Mesenchymal stem cell (in vitro differentiated cells and primary cell): ENCODE measurements around the gene FAF1.
A peak's percentile ranks its signal among the peaks of the same experiment; 100 is the strongest.
"Not testable (repeated sequence)": the region's sequence is repeated elsewhere in the genome, so short reads cannot be mapped to it uniquely, and the experiment has no call there.

Source experiments
- DNase-seq: peaks from one replicate; pipeline ENCODE4 v3.0.0-alpha.2; 2013
- H2AFZ ChIP-seq: one replicate; pipeline ENCODE4 v1.6.1; 2013; ENCODE audit warnings: low read depth, mild to moderate bottlenecking, control low read depth, inconsistent platforms, low read length, moderate library complexity
- H2AK5ac ChIP-seq: 2 replicates; pipeline ENCODE4 v1.6.1; 2013; ENCODE audit warnings: low read length, moderate library complexity, mild to moderate bottlenecking, inconsistent platforms; ENCODE audit not compliant: severe bottlenecking
- H2BK120ac ChIP-seq: one replicate; pipeline ENCODE4 v1.6.1; 2013; ENCODE audit warnings: low read depth, mild to moderate bottlenecking, inconsistent platforms, low read length, moderate library complexity
- H2BK12ac ChIP-seq, 2 experiments: one replicate each; pipeline ENCODE4 v1.6.1; 2013; ENCODE audit warnings: inconsistent platforms in 2 of 2, low read length in 2 of 2, mild to moderate bottlenecking in 2 of 2, moderate library complexity in 2 of 2, control low read depth in 1 of 2
- H2BK15ac ChIP-seq: one replicate; pipeline ENCODE4 v1.6.1; 2013; ENCODE audit warnings: mild to moderate bottlenecking, low read depth, inconsistent platforms; ENCODE audit not compliant: poor library complexity, severe bottlenecking
- H2BK5ac ChIP-seq: 2 replicates; pipeline ENCODE4 v1.6.1; 2013; ENCODE audit warnings: low read depth, mild to moderate bottlenecking, low read length, control low read depth, inconsistent platforms; ENCODE audit not compliant: poor library complexity, severe bottlenecking
- H3K14ac ChIP-seq, 2 experiments: one replicate each; pipeline ENCODE4 v1.6.1; 2013; ENCODE audit warnings: inconsistent platforms in 2 of 2, low read length in 2 of 2, control low read depth in 1 of 2, mild to moderate bottlenecking in 1 of 2, moderate library complexity in 1 of 2
- H3K18ac ChIP-seq, 2 experiments: one replicate each; pipeline ENCODE4 v1.6.1; 2013; ENCODE audit warnings: inconsistent platforms in 2 of 2, low read length in 2 of 2, control low read depth in 1 of 2, low read depth in 1 of 2, mild to moderate bottlenecking in 1 of 2
- H3K23ac ChIP-seq, 2 experiments: one replicate each; pipeline ENCODE4 v1.6.1; 2013; ENCODE audit warnings: inconsistent platforms in 2 of 2, low read length in 2 of 2, mild to moderate bottlenecking in 2 of 2, moderate library complexity in 2 of 2, control low read depth in 1 of 2
- H3K27ac ChIP-seq: 2 replicates; pipeline ENCODE4 v1.5.1; 2013; ENCODE audit warnings: mild to moderate bottlenecking, moderate library complexity, low read length, control low read depth, inconsistent platforms; ENCODE audit not compliant: poor library complexity, severe bottlenecking
- H3K27me3 ChIP-seq, 2 experiments: 2 replicates each; pipeline versions ENCODE4 v1.6.1 to v1.7.0; 2013; ENCODE audit warnings: low read length in 2 of 2, mild to moderate bottlenecking in 2 of 2, moderate library complexity in 2 of 2, control low read depth in 1 of 2, inconsistent platforms in 1 of 2; ENCODE audit not compliant: control insufficient read depth in 1 of 2, insufficient read depth in 1 of 2
- H3K36me3 ChIP-seq, 2 experiments: 2 replicates each; pipeline versions ENCODE4 v1.6.1 to v1.7.0; 2013; ENCODE audit warnings: low read length in 2 of 2, control low read depth in 1 of 2, inconsistent platforms in 1 of 2, low read depth in 1 of 2, mild to moderate bottlenecking in 1 of 2; ENCODE audit not compliant: insufficient read depth in 2 of 2, control insufficient read depth in 1 of 2
- H3K4ac ChIP-seq, 2 experiments: one replicate each; pipeline ENCODE4 v1.6.1; 2013; ENCODE audit warnings: inconsistent platforms in 2 of 2, low read length in 2 of 2, mild to moderate bottlenecking in 2 of 2, moderate library complexity in 2 of 2, control low read depth in 1 of 2, low read depth in 1 of 2
- H3K4me1 ChIP-seq: 2 replicates; pipeline ENCODE4 v1.6.1; 2013; ENCODE audit warnings: low read depth, low read length, control low read depth; ENCODE audit not compliant: control insufficient read depth, insufficient read depth
- H3K4me2 ChIP-seq: 2 replicates; pipeline ENCODE4 v1.6.1; 2013; ENCODE audit warnings: low read length, mild to moderate bottlenecking, inconsistent platforms; ENCODE audit not compliant: poor library complexity, severe bottlenecking
- H3K4me3 ChIP-seq, 2 experiments: 2 replicates each; pipeline versions ENCODE4 v1.5.1 to v1.7.0; 2013; ENCODE audit warnings: low read length in 2 of 2, mild to moderate bottlenecking in 2 of 2, control low read depth in 1 of 2, low read depth in 1 of 2; ENCODE audit not compliant: insufficient read depth in 1 of 2
- H3K79me1 ChIP-seq: replicated peaks from 2 replicates; pipeline ENCODE4 v1.6.1; 2013; ENCODE audit warnings: mild to moderate bottlenecking, control low read depth, low read length, inconsistent platforms; ENCODE audit not compliant: poor library complexity, severe bottlenecking
- H3K9ac ChIP-seq: 2 replicates; pipeline ENCODE4 v1.7.0; 2013; ENCODE audit warnings: mild to moderate bottlenecking, low read length, moderate library complexity
- H3K9me3 ChIP-seq: 2 replicates; pipeline ENCODE4 v1.7.0; 2013; ENCODE audit warnings: mild to moderate bottlenecking, low read length; ENCODE audit not compliant: control insufficient read depth
- H4K8ac ChIP-seq: one replicate; pipeline ENCODE4 v1.6.1; 2013; ENCODE audit warnings: inconsistent platforms, mild to moderate bottlenecking, low read length, moderate library complexity
- H4K91ac ChIP-seq: one replicate; pipeline ENCODE4 v1.6.1; 2013; ENCODE audit warnings: mild to moderate bottlenecking, low read length, inconsistent platforms
- WGBS: methylation state at CpG from one replicate; pipeline ENCODE4 v1.1.7; 2013; ENCODE audit warnings: mixed read lengths; 5-methylcytosine and 5-hydroxymethylcytosine counted together

The FAF1 gene

DNA sequence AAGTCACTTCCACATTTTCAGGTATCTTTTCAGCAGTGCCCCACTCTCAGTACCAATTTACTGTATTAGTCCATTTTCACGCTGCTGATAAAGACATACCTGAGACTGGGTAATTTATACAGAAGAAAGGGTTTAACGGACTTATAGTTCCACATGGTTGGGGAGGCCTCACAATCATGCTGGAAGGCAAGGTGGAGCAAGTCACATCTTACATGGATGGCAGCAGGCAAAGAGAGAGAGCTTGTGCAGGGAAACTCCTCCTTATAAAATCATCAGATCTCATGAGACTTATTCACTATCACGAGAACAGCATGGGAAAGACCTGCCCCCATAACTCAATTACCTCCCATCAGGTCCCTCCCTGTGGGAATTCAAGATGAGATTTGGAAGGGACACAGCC is 203.5 kb downstream of the FAF1 start:
- not testable (repeated sequence) for H3K4ac ChIP-seq, H4K91ac ChIP-seq, H3K9ac ChIP-seq, H2BK5ac ChIP-seq, H3K23ac ChIP-seq, H3K4me1 ChIP-seq, H2AK5ac ChIP-seq, H2BK15ac ChIP-seq, H2BK12ac ChIP-seq, H3K27me3 ChIP-seq, H3K4me3 ChIP-seq, H3K4me2 ChIP-seq, H3K36me3 ChIP-seq, H3K14ac ChIP-seq, H3K27ac ChIP-seq, H2BK120ac ChIP-seq, H4K8ac ChIP-seq, H3K9me3 ChIP-seq, H2AFZ ChIP-seq, H3K18ac ChIP-seq, DNase-seq
- WGBS = 97% methylated on average over 3 of the region's 3 CpGs
- H3K79me1 ChIP-seq = peaks cover 11% of the 10 kb centered on the region

DNA sequence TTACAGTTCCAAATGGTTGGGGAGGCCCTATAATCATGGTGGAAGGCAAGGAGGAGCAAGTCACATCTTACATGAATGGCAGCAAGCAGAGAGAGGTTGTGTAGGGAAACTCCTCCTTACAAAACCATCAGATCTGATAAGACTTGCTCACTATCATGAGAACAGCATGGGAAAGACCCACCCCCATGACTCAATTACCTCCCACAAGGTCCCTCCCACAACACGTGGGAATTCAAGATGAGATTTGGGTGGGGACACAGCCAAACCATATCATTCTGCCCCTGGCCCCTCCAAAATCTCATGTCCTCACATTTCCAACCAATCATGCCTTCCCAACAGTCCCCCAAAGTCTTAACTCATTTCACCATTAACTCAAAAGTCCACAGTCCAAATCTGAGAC is 205.3 kb downstream of the FAF1 start:
- H3K4ac ChIP-seq, H2BK5ac ChIP-seq, H3K27ac ChIP-seq, H3K27me3 ChIP-seq, H2BK15ac ChIP-seq, H2AK5ac ChIP-seq, H2BK12ac ChIP-seq, H3K36me3 ChIP-seq, H3K4me3 ChIP-seq, H3K23ac ChIP-seq, H4K91ac ChIP-seq, H3K18ac ChIP-seq, H3K9me3 ChIP-seq, H3K4me2 ChIP-seq, H4K8ac ChIP-seq, H3K14ac ChIP-seq, H2AFZ ChIP-seq, DNase-seq, H3K9ac ChIP-seq, H3K4me1 ChIP-seq, H2BK120ac ChIP-seq: not testable (repeated sequence)
- 96% methylated on average over 1 of the region's 1 CpG for WGBS
- H3K79me1 ChIP-seq = peaks cover 12% of the 10 kb centered on the region

DNA sequence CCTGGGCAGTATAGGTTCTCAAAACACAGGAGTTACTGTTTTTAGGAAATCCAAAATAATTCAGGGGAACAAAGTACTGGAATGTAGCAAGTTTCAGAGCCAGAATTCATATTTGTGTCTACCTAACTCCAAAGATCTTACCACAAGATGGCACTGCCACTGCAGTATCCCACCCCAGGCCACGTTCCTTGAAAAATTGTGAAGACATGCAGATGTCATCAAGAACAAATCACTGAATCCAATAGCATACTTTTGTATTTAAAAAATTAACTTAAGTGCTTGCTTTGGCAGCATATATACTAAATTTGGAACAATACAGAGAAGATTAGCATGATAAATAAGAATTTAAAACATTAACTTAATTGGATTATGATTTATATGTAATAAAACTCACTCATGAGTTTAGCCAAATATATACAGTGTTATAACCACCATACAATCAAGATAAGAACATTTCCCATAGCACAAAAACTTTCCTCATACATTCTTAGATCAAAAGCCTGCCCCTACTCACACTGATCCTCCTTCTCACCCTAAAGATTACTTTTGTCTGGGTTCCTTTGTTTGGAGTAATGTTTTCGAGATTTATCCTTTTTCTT is 209.9 kb downstream of the FAF1 start:
- H3K18ac ChIP-seq = no peak overlapping the region
- H3K79me1 ChIP-seq = peaks cover 16% of the 10 kb centered on the region
- 0% methylated on average over 1 of the region's 2 CpGs for WGBS
- no peaks in the 10 kb centered on the region for H3K27me3 ChIP-seq
- H3K9me3 ChIP-seq = no peaks in the 10 kb centered on the region
- no peak overlapping the region for H2AK5ac ChIP-seq
- no peak overlapping the region for H2BK12ac ChIP-seq
- H3K9ac ChIP-seq = no peak overlapping the region
- H3K23ac ChIP-seq = no peak overlapping the region
- no peak overlapping the region for H3K4me2 ChIP-seq
- DNase-seq = peak; percentile 40
- no peak overlapping the region for H4K8ac ChIP-seq
- H3K14ac ChIP-seq = no peak overlapping the region
- H2BK120ac ChIP-seq = no peak overlapping the region
- H2BK5ac ChIP-seq = no peak overlapping the region
- no peaks in the 10 kb centered on the region for H3K36me3 ChIP-seq
- H3K4me1 ChIP-seq = peaks cover 5% of the 10 kb centered on the region
- H2BK15ac ChIP-seq = no peak overlapping the region
- no peak overlapping the region for H3K27ac ChIP-seq
- no peak overlapping the region for H4K91ac ChIP-seq
- H3K4ac ChIP-seq = no peak overlapping the region
- no peak overlapping the region for H3K4me3 ChIP-seq
- no peak overlapping the region for H2AFZ ChIP-seq

DNA sequence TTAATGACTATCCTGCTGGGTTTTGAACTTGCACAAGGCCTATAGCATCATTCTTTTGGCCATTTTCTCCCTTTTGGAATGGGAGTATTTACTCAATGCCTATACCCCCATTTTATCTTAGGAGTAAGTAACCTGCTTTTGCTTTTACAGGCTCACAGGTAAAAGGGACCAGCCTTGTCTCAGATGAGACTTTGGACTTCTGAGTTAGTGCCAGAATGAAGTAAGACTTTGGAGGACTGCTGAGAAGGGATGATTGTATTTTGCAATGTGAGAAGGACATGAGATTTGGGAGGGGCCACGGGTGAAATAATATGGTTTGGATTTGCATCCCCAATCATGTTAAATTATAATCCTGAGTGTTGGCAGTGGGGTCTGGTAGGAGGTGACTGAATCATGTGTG is 212.7 kb downstream of the FAF1 start:
- H3K9ac ChIP-seq = no peak overlapping the region
- H2BK15ac ChIP-seq = no peak overlapping the region
- H2BK12ac ChIP-seq = no peak overlapping the region
- H3K18ac ChIP-seq = no peak overlapping the region
- H3K4me3 ChIP-seq = no peak overlapping the region
- 87% methylated on average over 1 of the region's 1 CpG for WGBS
- H3K27ac ChIP-seq = no peak overlapping the region
- H3K4ac ChIP-seq = no peak overlapping the region
- H3K79me1 ChIP-seq = peaks cover 15% of the 10 kb centered on the region
- H2AK5ac ChIP-seq = no peak overlapping the region
- no peaks in the 10 kb centered on the region for H3K9me3 ChIP-seq
- H4K8ac ChIP-seq = no peak overlapping the region
- H3K23ac ChIP-seq = no peak overlapping the region
- peaks cover 5% of the 10 kb centered on the region for H3K4me1 ChIP-seq
- H2AFZ ChIP-seq = no peak overlapping the region
- H4K91ac ChIP-seq = no peak overlapping the region
- no peak overlapping the region for H3K4me2 ChIP-seq
- H3K36me3 ChIP-seq = peaks cover 0 to 8% of the 10 kb centered on the region in 2 experiments
- DNase-seq = no peak
- H2BK5ac ChIP-seq = no peak overlapping the region
- H3K14ac ChIP-seq = no peak overlapping the region
- H2BK120ac ChIP-seq = no peak overlapping the region
- H3K27me3 ChIP-seq = no peaks in the 10 kb centered on the region
